RWPE2 (cell line): Measurements from ENCODE around the gene PCDHGA11.

Source experiments
- ATAC-seq: fragments of 200-7000 bp; cut with Tn5 transposase; 3 replicates; pipeline ENCODE4 v1.9.1; 2021; ENCODE audit warnings: low read depth
- DNase-seq: peaks from one replicate; pipeline ENCODE4 v3.0.0-alpha.2; 2020; ENCODE audit warnings: low spot score
- H3K27ac ChIP-seq: fragments of 450-650 bp; 2 replicates; pipeline ENCODE4 v1.5.1; 2017; ENCODE audit warnings: mild to moderate bottlenecking; ENCODE audit not compliant: poor library complexity, severe bottlenecking
- H3K27me3 ChIP-seq: fragments of 250-450 bp; sonication (Bioruptor Pico); 2 replicates; pipeline ENCODE4 v1.5.1; 2021; ENCODE audit warnings: mild to moderate bottlenecking, moderate library complexity; ENCODE audit not compliant: insufficient read depth, poor library complexity, severe bottlenecking
- H3K36me3 ChIP-seq: fragments of 250-450 bp; sonication (Bioruptor Pico); 2 replicates; pipeline ENCODE4 v1.5.1; 2020; ENCODE audit warnings: low read depth, mild to moderate bottlenecking, moderate library complexity
- H3K4me1 ChIP-seq: fragments of 250-450 bp; sonication (Bioruptor Pico); 2 replicates; pipeline ENCODE4 v1.5.1; 2021; ENCODE audit warnings: mild to moderate bottlenecking, moderate library complexity; ENCODE audit not compliant: insufficient read depth, poor library complexity, severe bottlenecking
- H3K4me3 ChIP-seq: fragments of 250-450 bp; sonication (Bioruptor Pico); 2 replicates; pipeline ENCODE4 v1.5.1; 2021; ENCODE audit warnings: mild to moderate bottlenecking, moderate library complexity; ENCODE audit not compliant: severe bottlenecking
- H3K9me3 ChIP-seq: fragments of 250-450 bp; sonication (Bioruptor Pico); 2 replicates; pipeline ENCODE4 v1.5.1; 2021; ENCODE audit warnings: mild to moderate bottlenecking, moderate library complexity; ENCODE audit not compliant: severe bottlenecking
- TF ChIP-seq, protein P1 (sequence below): fragments of 450-650 bp; IDR thresholded peaks from one replicate; pipeline ENCODE4 v1.5.1; 2017; ENCODE audit warnings: mild to moderate bottlenecking, moderate library complexity; ENCODE audit not compliant: poor library complexity, severe bottlenecking

Gene PCDHGA11

GRCh38 chr5:141439411-141440141, 18.7 kb downstream of the PCDHGA11 start:
- no peak overlapping the region for H3K27ac ChIP-seq
- no peak for ATAC-seq
- H3K36me3 ChIP-seq = no peaks in the 10 kb centered on the region
- no peak overlapping the region for H3K4me3 ChIP-seq
- no peaks in the 10 kb centered on the region for H3K9me3 ChIP-seq
- TF ChIP-seq, protein P1, sequence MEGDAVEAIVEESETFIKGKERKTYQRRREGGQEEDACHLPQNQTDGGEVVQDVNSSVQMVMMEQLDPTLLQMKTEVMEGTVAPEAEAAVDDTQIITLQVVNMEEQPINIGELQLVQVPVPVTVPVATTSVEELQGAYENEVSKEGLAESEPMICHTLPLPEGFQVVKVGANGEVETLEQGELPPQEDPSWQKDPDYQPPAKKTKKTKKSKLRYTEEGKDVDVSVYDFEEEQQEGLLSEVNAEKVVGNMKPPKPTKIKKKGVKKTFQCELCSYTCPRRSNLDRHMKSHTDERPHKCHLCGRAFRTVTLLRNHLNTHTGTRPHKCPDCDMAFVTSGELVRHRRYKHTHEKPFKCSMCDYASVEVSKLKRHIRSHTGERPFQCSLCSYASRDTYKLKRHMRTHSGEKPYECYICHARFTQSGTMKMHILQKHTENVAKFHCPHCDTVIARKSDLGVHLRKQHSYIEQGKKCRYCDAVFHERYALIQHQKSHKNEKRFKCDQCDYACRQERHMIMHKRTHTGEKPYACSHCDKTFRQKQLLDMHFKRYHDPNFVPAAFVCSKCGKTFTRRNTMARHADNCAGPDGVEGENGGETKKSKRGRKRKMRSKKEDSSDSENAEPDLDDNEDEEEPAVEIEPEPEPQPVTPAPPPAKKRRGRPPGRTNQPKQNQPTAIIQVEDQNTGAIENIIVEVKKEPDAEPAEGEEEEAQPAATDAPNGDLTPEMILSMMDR = no peak
- H3K4me1 ChIP-seq = no peaks in the 10 kb centered on the region
- DNase-seq = no peak
- H3K27me3 ChIP-seq = no peaks in the 10 kb centered on the region

DNA sequence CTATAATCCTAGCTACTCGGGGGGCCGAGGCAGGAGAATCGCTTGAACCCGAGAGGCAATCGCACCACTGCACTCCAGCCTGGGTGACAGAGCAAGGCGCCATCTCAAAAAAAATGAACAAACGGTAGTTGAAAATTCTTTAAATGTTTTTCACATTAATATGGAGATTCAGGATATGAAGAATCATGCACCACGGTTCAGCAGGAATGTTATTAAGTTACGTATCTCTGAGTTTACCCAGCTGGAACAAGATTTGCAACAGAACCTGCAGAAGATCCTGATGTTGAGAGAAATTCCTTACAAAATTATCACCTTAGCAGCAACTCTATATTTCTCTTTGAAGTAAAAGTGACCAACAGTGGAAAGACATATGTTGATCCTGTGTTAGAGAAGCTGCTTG, 19.5 kb downstream of the PCDHGA11 start:
- H3K27me3 ChIP-seq = no peaks in the 10 kb centered on the region
- no peaks in the 10 kb centered on the region for H3K36me3 ChIP-seq
- ATAC-seq = no peak
- H3K27ac ChIP-seq = no peak overlapping the region
- H3K4me3 ChIP-seq = no peak overlapping the region
- DNase-seq = no peak
- H3K9me3 ChIP-seq = no peaks in the 10 kb centered on the region
- TF ChIP-seq, protein P1 = no peak
- no peaks in the 10 kb centered on the region for H3K4me1 ChIP-seq

DNA sequence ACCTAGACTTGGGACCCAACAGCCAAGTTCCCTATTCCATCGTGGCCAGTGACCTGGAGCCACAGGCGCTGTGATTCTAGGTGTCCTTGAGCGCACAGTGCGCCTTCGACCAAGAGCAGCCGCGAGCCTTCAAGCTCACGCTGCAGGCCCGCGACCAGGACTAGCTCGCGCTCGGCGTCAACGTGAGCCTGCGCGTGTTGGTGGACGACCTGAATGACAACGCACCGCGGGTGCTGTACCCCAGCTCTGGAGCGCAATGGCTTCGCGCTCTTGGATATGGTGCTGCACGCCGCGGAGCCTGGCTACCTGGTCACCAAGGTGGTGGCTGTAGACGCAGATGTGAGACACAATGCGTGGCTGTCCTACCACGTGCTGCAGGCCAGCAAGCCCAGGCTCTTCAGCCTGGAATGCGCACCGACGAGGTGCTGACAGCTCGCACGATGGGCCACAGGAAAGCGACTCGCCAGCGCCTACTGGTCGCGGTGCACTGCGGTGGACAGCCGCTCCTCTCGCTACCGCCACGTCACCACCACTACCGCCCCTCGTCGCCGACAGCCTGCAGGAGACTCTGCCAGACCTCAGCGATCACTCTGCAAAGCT, 20.8 kb downstream of the PCDHGA11 start:
- DNase-seq (no peak), ATAC-seq (no peak)
- no peaks in the 10 kb centered on the region for H3K27me3 ChIP-seq
- no peaks in the 10 kb centered on the region for H3K9me3 ChIP-seq
- H3K27ac ChIP-seq = no peak overlapping the region
- H3K36me3 ChIP-seq = no peaks in the 10 kb centered on the region
- TF ChIP-seq, protein P1 = no peak
- no peaks in the 10 kb centered on the region for H3K4me1 ChIP-seq
- no peak overlapping the region for H3K4me3 ChIP-seq

DNA sequence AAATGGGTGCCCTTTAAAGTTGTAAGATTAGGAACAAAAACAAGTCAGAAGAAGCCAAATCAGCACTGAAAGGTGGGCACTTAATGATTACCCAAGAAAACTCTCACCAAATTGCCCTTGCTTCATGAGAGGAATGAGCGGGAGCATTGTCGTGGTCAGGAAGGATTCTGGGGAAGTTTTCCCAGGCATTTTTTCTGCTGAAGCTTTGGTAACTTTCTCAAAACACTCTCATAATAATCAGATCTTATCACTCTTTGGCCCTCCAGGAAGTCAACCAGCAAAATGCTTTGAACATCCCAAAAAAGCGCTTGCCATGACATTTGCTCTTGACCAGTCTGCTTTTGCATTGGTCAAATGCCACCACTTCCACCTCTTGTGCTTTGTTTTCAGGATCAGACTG, 44.5 kb downstream of the PCDHGA11 start:
- Histone ChIP-seq H3K27ac (no peak overlapping the region), H3K9me3 (no peaks in the 10 kb centered on the region), H3K27me3 (no peaks in the 10 kb centered on the region), H3K4me1 (no peaks in the 10 kb centered on the region), H3K4me3 (no peak overlapping the region), H3K36me3 (no peaks in the 10 kb centered on the region)
- DNase-seq (no peak), ATAC-seq (no peak)
- TF ChIP-seq, protein P1 = no peak
